HCT116 (cell line): ENCODE results near the gene TNFAIP3. TPM values are rescaled to one million over a fixed set of nuclear protein-coding genes. Genes with fewer than 3 reads are reported as not detected.

Experiments used
- ATAC-seq: fragments of 200-7000 bp; cut with Tn5 transposase; 2 replicates; pipeline ENCODE4 v1.9.1; 2020; ENCODE audit warnings: mild to moderate bottlenecking, moderate library complexity
- BruUV-seq: library from RNA; stranded (reverse); fragments of 400-500 nt; replicated peaks from 2 replicates; lab custom pipeline; 2021; lab: Mats Ljungman, UMichigan
- CTCF ChIA-PET: fragments of 300-600 bp; sonication (Branson Sonifier 250); formaldehyde crosslinking; loops from one replicate; lab custom pipeline; 2021; ENCODE audit warnings: antibody characterized with exemption; lab: Charles Lee
- POLR2A ChIA-PET: fragments of 300-600, 350-600 bp; sonication (Branson Sonifier 250); formaldehyde crosslinking; loops from one replicate; lab custom pipeline; 2021; ENCODE audit warnings: antibody characterized with exemption; lab: Charles Lee
- RAD21 ChIA-PET, 2 experiments: fragments of 300-600 bp; sonication (Branson Sonifier 250); formaldehyde crosslinking; loops; one replicate each; lab custom pipeline; 2023; ENCODE audit warnings: low total read pairs in 2 of 2; ENCODE audit not compliant: uncharacterized antibody in 2 of 2, unreplicated experiment in 2 of 2, low non-redundant PET in 1 of 2; lab: Charles Lee
- DNase-seq: peaks from one replicate; pipeline ENCODE4 v3.0.0-alpha.2; 2010; ENCODE audit warnings: low read depth, low spot score
- H2AFZ ChIP-seq: fragments of 200-600 bp; shearing (Covaris generic), sonication (generic); 2 replicates; pipeline ENCODE4 v1.6.1; 2017; ENCODE audit warnings: low read depth, mixed run types, mixed read lengths, antibody characterized with exemption, low read length; ENCODE audit not compliant: poor library complexity, severe bottlenecking
- H3K27ac ChIP-seq: 2 replicates; pipeline ENCODE4 v1.5.1; 2012; ENCODE audit warnings: low read depth, low read length
- H3K27me3 ChIP-seq: fragments of 200-600 bp; sonication (generic); 2 replicates; pipeline ENCODE4 v1.6.1; 2016; ENCODE audit warnings: mixed run types, low read length, mixed read lengths; ENCODE audit not compliant: insufficient read depth
- H3K36me3 ChIP-seq, 2 experiments: fragments of 200-500 bp in 1 of 2; fragments of 200-600 bp in 1 of 2; sonication (Bioruptor generic) in 1 of 2; sonication (generic) in 1 of 2; 2 replicates each; pipeline versions ENCODE4 v1.5.1 to v1.6.1; 2014 to 2016; ENCODE audit warnings: low read length in 2 of 2, inconsistent platforms in 1 of 2, mixed read lengths in 1 of 2, mixed run types in 1 of 2; ENCODE audit not compliant: insufficient read depth in 2 of 2, control insufficient read depth in 1 of 2
- H3K4me1 ChIP-seq, 2 experiments: fragments of 200-600 bp in 1 of 2; sonication (generic) in 1 of 2; 2 replicates each; pipeline versions ENCODE4 v1.5.1 to v1.6.1; 2012 to 2017; ENCODE audit warnings: low read length in 2 of 2, inconsistent platforms in 1 of 2, mild to moderate bottlenecking in 1 of 2, mixed read lengths in 1 of 2, mixed run types in 1 of 2, moderate library complexity in 1 of 2; ENCODE audit not compliant: insufficient read depth in 2 of 2, control insufficient read depth in 1 of 2
- H3K4me2 ChIP-seq: fragments of 200-600 bp; sonication (generic); 2 replicates; pipeline ENCODE4 v1.6.1; 2017; ENCODE audit warnings: mixed run types, low read length, mixed read lengths
- H3K4me3 ChIP-seq, 2 experiments: fragments of 200-600 bp in 1 of 2; sonication (generic) in 1 of 2; replicated peaks in 1 of 2; 2 replicates each; pipeline ENCODE4 v1.5.1; 2011 to 2016; ENCODE audit warnings: low read length in 2 of 2, control low read depth in 1 of 2, low read depth in 1 of 2, mild to moderate bottlenecking in 1 of 2, mixed read lengths in 1 of 2, mixed run types in 1 of 2
- H3K79me2 ChIP-seq: fragments of 200-600 bp; sonication (generic); 2 replicates; pipeline ENCODE4 v1.6.1; 2017; ENCODE audit warnings: mild to moderate bottlenecking, mixed run types, low read length, moderate library complexity, mixed read lengths; ENCODE audit not compliant: insufficient read depth
- H3K9ac ChIP-seq: fragments of 200-600 bp; sonication (generic); 2 replicates; pipeline ENCODE4 v1.6.1; 2016; ENCODE audit warnings: low read length, mixed read lengths
- H3K9me2 ChIP-seq: fragments of 200-600 bp; sonication (generic), shearing (Covaris generic); 2 replicates; pipeline ENCODE4 v1.6.1; 2017; ENCODE audit warnings: mixed run types, mild to moderate bottlenecking, moderate library complexity; ENCODE audit not compliant: insufficient read depth
- H3K9me3 ChIP-seq, 2 experiments: fragments of 200-500 bp in 1 of 2; fragments of 200-600 bp in 1 of 2; sonication (Bioruptor generic) in 1 of 2; sonication (generic) in 1 of 2; 2 replicates each; pipeline ENCODE4 v1.6.1; 2014 to 2017; ENCODE audit warnings: low read length in 2 of 2, mixed read lengths in 2 of 2, inconsistent platforms in 1 of 2, low read depth in 1 of 2, mild to moderate bottlenecking in 1 of 2, mixed run types in 1 of 2, moderate library complexity in 1 of 2; ENCODE audit not compliant: control insufficient read depth in 1 of 2, insufficient read depth in 1 of 2
- H4K20me1 ChIP-seq: fragments of 200-600 bp; sonication (generic), shearing (Covaris generic); 2 replicates; pipeline ENCODE4 v1.6.1; 2017; ENCODE audit warnings: mixed run types, mild to moderate bottlenecking, moderate library complexity; ENCODE audit not compliant: insufficient read depth
- CBX3 ChIP-seq: IDR thresholded peaks from 2 replicates; pipeline ENCODE4 v1.6.1; 2012; ENCODE audit warnings: low read depth
- CTCF ChIP-seq, 3 experiments: fragments of 200-600 bp in 1 of 3; sonication (generic) in 1 of 3; IDR thresholded peaks in 2 of 3; conservative IDR thresholded peaks in 1 of 3; 2 replicates each; pipeline ENCODE4 v1.5.1; 2012 to 2017; ENCODE audit warnings: low read depth in 2 of 3, low read length in 2 of 3, antibody characterized with exemption in 1 of 3, borderline replicate concordance in 1 of 3, control low read depth in 1 of 3, mild to moderate bottlenecking in 1 of 3, mixed read lengths in 1 of 3, mixed run types in 1 of 3, moderate library complexity in 1 of 3; ENCODE audit not compliant: insufficient read depth in 1 of 3
- EGR1 ChIP-seq: IDR thresholded peaks from 2 replicates; pipeline ENCODE4 v1.6.1; 2012; ENCODE audit warnings: low read depth
- ELF1 ChIP-seq: IDR thresholded peaks from 2 replicates; pipeline ENCODE4 v1.6.1; 2012; ENCODE audit warnings: low read depth, borderline replicate concordance
- EZH2 ChIP-seq: fragments of 200-600 bp; sonication (generic); IDR thresholded peaks from 2 replicates; pipeline ENCODE4 v1.6.1; 2017; ENCODE audit warnings: antibody characterized with exemption, mixed run types
- EZH2phosphoT487 ChIP-seq: fragments of 200-600 bp; IDR thresholded peaks from 2 replicates; pipeline ENCODE4 v1.6.1; 2018; ENCODE audit warnings: antibody characterized with exemption, borderline replicate concordance
- FOSL1 ChIP-seq: IDR thresholded peaks from 2 replicates; pipeline ENCODE4 v1.6.1; 2012; ENCODE audit warnings: low read depth
- MAX ChIP-seq: IDR thresholded peaks from 2 replicates; pipeline ENCODE4 v1.6.1; 2012
- POLR2A ChIP-seq: IDR thresholded peaks from 2 replicates; pipeline ENCODE4 v1.7.0; 2011; ENCODE audit warnings: borderline replicate concordance; ENCODE audit not compliant: insufficient read depth, insufficient read length; ENCODE audit errors: extremely low read depth
- POLR2AphosphoS5 ChIP-seq: IDR thresholded peaks from 2 replicates; pipeline ENCODE4 v1.6.1; 2011; ENCODE audit warnings: mild to moderate bottlenecking, low read depth, low read length, moderate library complexity
- SIN3A ChIP-seq: IDR thresholded peaks from 2 replicates; pipeline ENCODE4 v1.6.1; 2012; ENCODE audit warnings: low read depth
- SP1 ChIP-seq: IDR thresholded peaks from 2 replicates; pipeline ENCODE4 v1.6.1; 2012; ENCODE audit warnings: low read depth
- SRF ChIP-seq: IDR thresholded peaks from 2 replicates; pipeline ENCODE4 v1.6.1; 2012; ENCODE audit warnings: low read depth
- YY1 ChIP-seq: IDR thresholded peaks from 2 replicates; pipeline ENCODE4 v1.6.1; 2011; ENCODE audit warnings: low read length, low read depth, moderate library complexity, mild to moderate bottlenecking; ENCODE audit not compliant: insufficient replicate concordance; ENCODE audit errors: extremely low read depth
- ZBTB33 ChIP-seq: IDR thresholded peaks from 2 replicates; pipeline ENCODE4 v1.6.1; 2011; ENCODE audit warnings: mild to moderate bottlenecking, low read length, moderate library complexity; ENCODE audit not compliant: insufficient replicate concordance; ENCODE audit errors: extremely low read depth
- ZFX ChIP-seq: fragments of 450-650 bp; IDR thresholded peaks from 2 replicates; pipeline ENCODE4 v1.6.1; 2017
- ZNF274 ChIP-seq: fragments of 200-500 bp; sonication (Bioruptor generic); IDR thresholded peaks from 2 replicates; pipeline ENCODE4 v1.6.1; 2014; ENCODE audit warnings: mild to moderate bottlenecking, low read depth, low read length, inconsistent platforms
- intact Hi-C: fragments of 100-400 bp; cut with micrococcal nuclease; formaldehyde crosslinking; loops from 2 replicates; pipeline ENCODE4 v1.10.0; 2022
- total RNA-seq: library from RNA; stranded (reverse); gene quantifications from one replicate; pipeline ENCODE4 v1.2.1, GENCODE V29; 2021; ENCODE audit not compliant: unreplicated experiment

Gene TNFAIP3
- total RNA-seq, 1 experiment from 2014 or later: 4.4 TPM

- TF ChIP-seq ZNF274 (no peak), SRF (no peak), SP1 (no peak), EZH2 (no peak), CBX3 (no peak), MAX (no peak), ZFX (no peak), POLR2AphosphoS5 (no peak), ELF1 (no peak)
- no peaks in the 10 kb centered on the region for H3K9me3 ChIP-seq
- no peak overlapping the region for H3K27ac ChIP-seq
- H3K9ac ChIP-seq: no peak overlapping the region
- CTCF ChIA-PET: interaction anchor here (1.4 to 1.8 kb wide), 2 partner anchors 18 to 127 kb away, joined by 3 to 4 read pairs; no protein-coding TSS in a partner anchor
- peak overlapping the region; percentile 76 for H2AFZ ChIP-seq
- intact Hi-C loops: loop anchor here (2.0 kb wide), 1 partner anchor 20 kb away; no protein-coding TSS in a partner anchor
- ATAC-seq (no peak), DNase-seq (no peak)
- H3K79me2 ChIP-seq: no peaks in the 10 kb centered on the region
- H3K9me2 ChIP-seq: no peaks in the 10 kb centered on the region; the same call in 1 of the 2 replicates
- no peaks in the 10 kb centered on the region for H3K36me3 ChIP-seq
- RAD21 ChIA-PET: no interaction called here
- no peaks in the 10 kb centered on the region for H3K27me3 ChIP-seq
- H3K4me2 ChIP-seq: peak overlapping the region; percentile 64
- POLR2A ChIA-PET: no interaction called here
- BruUV-seq: no TSS peak
- no peak overlapping the region for H3K4me3 ChIP-seq
- peaks cover 5 to 28% of the 10 kb centered on the region in 2 experiments; a peak in 2 of 4 replicates for H3K4me1 ChIP-seq
- no peaks in the 10 kb centered on the region for H4K20me1 ChIP-seq
These were observed 59.9 kb downstream of the TNFAIP3 start for GRCh38 chr6:137926985-137927384.

- intact Hi-C loops: loop anchor here (2.0 kb wide), 1 partner anchor 21 kb away; no protein-coding TSS in a partner anchor
- no peak for TF ChIP-seq SIN3A
- no peak for TF ChIP-seq EZH2phosphoT487
- TF ChIP-seq EZH2: no peak
- no peak for TF ChIP-seq MAX
- no peak for TF ChIP-seq EGR1
- TF ChIP-seq CTCF (IDR thresholded peaks at IDR 0.05 in 2 of 3, conservative IDR thresholded peaks at IDR 0.05 in 1 of 3; ENCODE audit: borderline replicate concordance in 1 of 3, insufficient read depth in 1 of 3, low read depth in 2 of 3, low read length in 2 of 3): no peak
- no peak for TF ChIP-seq SP1
- no peak for TF ChIP-seq YY1
- TF ChIP-seq ZBTB33: no peak
- TF ChIP-seq POLR2A: no peak
- TF ChIP-seq FOSL1: no peak
These were observed 60.7 kb downstream of the TNFAIP3 start for GRCh38 chr6:137927777-137928218.

More at GRCh38 chr6:137927777-137928218, 60.7 kb downstream of the TNFAIP3 start:
- RAD21 ChIA-PET: no interaction called here
- Histone ChIP-seq H3K79me2 (no peaks in the 10 kb centered on the region), H3K36me3 (no peaks in the 10 kb centered on the region), H3K9me2 (no peaks in the 10 kb centered on the region; the same call in 1 of the 2 replicates), H3K4me3 (no peak overlapping the region), H3K27ac (no peak overlapping the region), H3K4me1 (peaks cover 5 to 28% of the 10 kb centered on the region in 2 experiments; a peak in 2 of 4 replicates), H2AFZ (peak overlapping the region; percentile 76), H3K9me3 (no peaks in the 10 kb centered on the region), H4K20me1 (no peaks in the 10 kb centered on the region), H3K9ac (no peak overlapping the region), H3K4me2 (no peak overlapping the region), H3K27me3 (no peaks in the 10 kb centered on the region)
- ATAC-seq (no peak; the same call in 1 of the 2 replicates), DNase-seq (no peak)
- POLR2A ChIA-PET: no interaction called here
- no TSS peak for BruUV-seq
- CTCF ChIA-PET: interaction anchor here (1.8 kb wide), 1 partner anchor 128 kb away, joined by 4 read pairs; no protein-coding TSS in a partner anchor
